Hepatocyte (in vitro differentiated cells): ENCODE data around the gene ZBTB7A. TPM values are rescaled to one million over a fixed set of nuclear protein-coding genes. Genes with fewer than 3 reads are reported as not detected.
A peak's percentile ranks its signal among the peaks of the same experiment; 100 is the strongest.

ENCODE experiments used
- DNase-seq: peaks from one replicate; pipeline ENCODE4 v3.0.0-alpha.2; 2016; ENCODE audit warnings: low spot score
- H2AFZ ChIP-seq: fragments of 200-600 bp; sonication (generic); 2 replicates; pipeline ENCODE4 v1.6.0; 2016; ENCODE audit warnings: antibody characterized with exemption, mild to moderate bottlenecking
- H3K27ac ChIP-seq: fragments of 200-600 bp; sonication (generic); 2 replicates; pipeline ENCODE4 v1.5.1; 2016; ENCODE audit warnings: mild to moderate bottlenecking
- H3K27me3 ChIP-seq: fragments of 200-600 bp; sonication (generic); 2 replicates; pipeline ENCODE4 v1.6.1; 2016
- H3K36me3 ChIP-seq: fragments of 200-600 bp; sonication (generic); replicated peaks from 2 replicates; pipeline ENCODE4 v1.5.1; 2016; ENCODE audit warnings: low read depth; ENCODE audit not compliant: insufficient read depth
- H3K4me1 ChIP-seq: fragments of 200-600 bp; sonication (generic); 2 replicates; pipeline ENCODE4 v1.5.1; 2016; ENCODE audit warnings: mild to moderate bottlenecking, moderate library complexity; ENCODE audit not compliant: insufficient read depth
- H3K4me2 ChIP-seq: fragments of 200-600 bp; sonication (generic); 2 replicates; pipeline ENCODE4 v1.6.0; 2016
- H3K4me3 ChIP-seq: fragments of 200-600 bp; sonication (generic); 2 replicates; pipeline ENCODE4 v1.5.1; 2016; ENCODE audit warnings: mild to moderate bottlenecking
- H3K79me2 ChIP-seq: fragments of 200-600 bp; sonication (generic); 2 replicates; pipeline ENCODE4 v1.6.0; 2017; ENCODE audit warnings: mild to moderate bottlenecking
- H3K9me2 ChIP-seq: fragments of 200-600 bp; sonication (generic); replicated peaks from 2 replicates; pipeline ENCODE4 v1.6.0; 2017; ENCODE audit warnings: mild to moderate bottlenecking; ENCODE audit not compliant: insufficient read depth
- H3K9me3 ChIP-seq: fragments of 200-600 bp; sonication (generic); 2 replicates; pipeline ENCODE4 v1.5.1; 2016; ENCODE audit warnings: low read depth, mild to moderate bottlenecking
- H4K20me1 ChIP-seq: fragments of 200-600 bp; sonication (generic); 2 replicates; pipeline ENCODE4 v1.6.0; 2016; ENCODE audit warnings: mild to moderate bottlenecking; ENCODE audit not compliant: insufficient read depth, poor library complexity, severe bottlenecking
- EZH2 ChIP-seq: fragments of 200-600 bp; sonication (generic); IDR thresholded peaks from 2 replicates; pipeline ENCODE4 v1.6.1; 2016; ENCODE audit warnings: antibody characterized with exemption, mild to moderate bottlenecking, borderline replicate concordance
- EZH2phosphoT487 ChIP-seq: fragments of 200-600 bp; sonication (generic); IDR thresholded peaks from one replicate; pipeline ENCODE4 v1.6.1; 2018; ENCODE audit warnings: antibody characterized with exemption, mild to moderate bottlenecking, low read depth, moderate library complexity; ENCODE audit not compliant: unreplicated experiment, severe bottlenecking
- WGBS: methylation state at CpG from one replicate; pipeline ENCODE4 v1.1.6; 2016; ENCODE audit warnings: low lambda C conversion rate; ENCODE audit errors: missing lambda C conversion rate; 5-methylcytosine and 5-hydroxymethylcytosine counted together
- polyA plus RNA-seq: library from polyadenylated mRNA; unstranded; fragments of >200 nt; fragmentation: Nextera tagmentation; extraction: Ambion mirVana; gene quantifications from 2 replicates; pipeline ENCODE4 v1.2.1, GENCODE V29; 2016
- total RNA-seq: library from RNA; depleted of rRNA; stranded (reverse); fragments of >200 nt; gene quantifications from 2 replicates; pipeline ENCODE4 v1.2.3, GENCODE V29; 2014
- TF ChIP-seq, protein P1 (sequence below): fragments of 200-600 bp; sonication (generic); IDR thresholded peaks from 2 replicates; pipeline ENCODE4 v1.5.1; 2016; ENCODE audit warnings: antibody characterized with exemption, mild to moderate bottlenecking; ENCODE audit not compliant: poor library complexity

The ZBTB7A gene
- total and polyA plus RNA-seq, 2 experiments from 2014 or later: 23.3 to 46.1 TPM

DNA sequence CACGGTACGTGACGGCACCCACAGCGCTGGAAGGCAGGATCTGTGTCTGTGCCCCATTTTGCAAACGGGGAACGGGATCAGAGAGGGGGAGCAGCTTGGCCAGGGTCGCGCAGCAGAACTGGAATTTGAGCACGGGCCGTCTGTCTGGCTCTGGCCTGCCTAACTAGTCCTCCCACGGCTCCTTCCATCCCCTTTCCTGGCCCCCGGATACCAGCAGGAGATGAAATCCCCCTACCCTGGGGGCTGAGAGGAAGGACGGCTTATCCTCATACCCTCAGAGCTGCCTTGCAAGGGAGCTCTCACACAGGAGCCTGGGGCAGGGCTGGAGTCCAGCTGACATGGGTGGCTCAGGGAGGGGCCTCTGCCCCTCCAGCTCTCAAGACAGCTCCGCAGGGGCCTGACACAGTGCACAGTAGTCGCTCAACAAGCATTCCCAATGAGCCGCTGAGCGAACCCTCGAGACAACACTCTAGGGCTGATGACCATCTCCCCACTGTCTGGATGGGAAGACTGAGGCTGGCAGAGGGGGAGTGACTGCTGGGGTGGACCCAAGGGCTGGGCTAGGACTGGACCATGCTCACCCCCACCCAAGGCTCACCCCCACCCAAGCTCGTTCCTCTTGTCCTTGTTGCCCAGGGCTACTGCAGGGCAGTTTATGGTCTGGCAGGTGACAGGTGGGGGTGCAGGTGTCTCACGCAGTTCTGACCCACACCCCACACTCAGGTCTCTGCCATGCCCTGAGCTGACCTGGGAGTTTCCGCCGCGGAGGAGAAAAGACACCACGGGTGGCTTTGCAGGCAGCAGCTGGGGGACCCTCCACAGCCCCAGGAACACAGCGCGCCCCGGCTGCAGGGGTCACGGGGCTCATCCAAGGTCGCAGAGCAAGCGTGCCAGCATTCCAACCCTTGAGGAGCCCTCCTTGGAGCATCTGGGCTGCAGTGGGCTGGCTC lies 4.0 kb downstream of the ZBTB7A start:
- no peaks in the 10 kb centered on the region for H3K27me3 ChIP-seq
- H3K9me2 ChIP-seq: no peaks in the 10 kb centered on the region
- TF ChIP-seq EZH2phosphoT487 (no peak), EZH2 (no peak)
- TF ChIP-seq, protein P1, sequence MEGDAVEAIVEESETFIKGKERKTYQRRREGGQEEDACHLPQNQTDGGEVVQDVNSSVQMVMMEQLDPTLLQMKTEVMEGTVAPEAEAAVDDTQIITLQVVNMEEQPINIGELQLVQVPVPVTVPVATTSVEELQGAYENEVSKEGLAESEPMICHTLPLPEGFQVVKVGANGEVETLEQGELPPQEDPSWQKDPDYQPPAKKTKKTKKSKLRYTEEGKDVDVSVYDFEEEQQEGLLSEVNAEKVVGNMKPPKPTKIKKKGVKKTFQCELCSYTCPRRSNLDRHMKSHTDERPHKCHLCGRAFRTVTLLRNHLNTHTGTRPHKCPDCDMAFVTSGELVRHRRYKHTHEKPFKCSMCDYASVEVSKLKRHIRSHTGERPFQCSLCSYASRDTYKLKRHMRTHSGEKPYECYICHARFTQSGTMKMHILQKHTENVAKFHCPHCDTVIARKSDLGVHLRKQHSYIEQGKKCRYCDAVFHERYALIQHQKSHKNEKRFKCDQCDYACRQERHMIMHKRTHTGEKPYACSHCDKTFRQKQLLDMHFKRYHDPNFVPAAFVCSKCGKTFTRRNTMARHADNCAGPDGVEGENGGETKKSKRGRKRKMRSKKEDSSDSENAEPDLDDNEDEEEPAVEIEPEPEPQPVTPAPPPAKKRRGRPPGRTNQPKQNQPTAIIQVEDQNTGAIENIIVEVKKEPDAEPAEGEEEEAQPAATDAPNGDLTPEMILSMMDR: no peak
- no peak overlapping the region for H2AFZ ChIP-seq
- H3K4me2 ChIP-seq: peak overlapping the region; percentile 98
- no peak for DNase-seq
- peaks cover 59% of the 10 kb centered on the region for H3K4me1 ChIP-seq
- H3K79me2 ChIP-seq: peaks cover 76% of the 10 kb centered on the region
- WGBS: 73% methylated on average over 30 of the region's 30 CpGs
- no peak overlapping the region for H3K4me3 ChIP-seq
- H4K20me1 ChIP-seq: peaks cover 65% of the 10 kb centered on the region
- peak overlapping the region; percentile 98 for H3K27ac ChIP-seq
- H3K36me3 ChIP-seq: no peaks in the 10 kb centered on the region
- no peaks in the 10 kb centered on the region for H3K9me3 ChIP-seq

GRCh38 chr19:4061683-4062418 lies 4.8 kb downstream of the ZBTB7A start:
- no peaks in the 10 kb centered on the region for H3K36me3 ChIP-seq
- no peaks in the 10 kb centered on the region for H3K9me2 ChIP-seq
- TF ChIP-seq EZH2phosphoT487: no peak
- TF ChIP-seq, protein P1: no peak
- TF ChIP-seq EZH2: no peak
- H3K27ac ChIP-seq: peak overlapping the region; percentile 98
- peaks cover 71% of the 10 kb centered on the region for H4K20me1 ChIP-seq
- no peak overlapping the region for H2AFZ ChIP-seq
- H3K79me2 ChIP-seq: peaks cover 84% of the 10 kb centered on the region
- WGBS: 77% methylated on average over 29 of the region's 29 CpGs
- peak; percentile 85 for DNase-seq
- peaks cover 59% of the 10 kb centered on the region for H3K4me1 ChIP-seq
- no peak overlapping the region for H3K4me3 ChIP-seq
- H3K27me3 ChIP-seq: no peaks in the 10 kb centered on the region
- peak overlapping the region; percentile 98 for H3K4me2 ChIP-seq
- H3K9me3 ChIP-seq: no peaks in the 10 kb centered on the region

DNA sequence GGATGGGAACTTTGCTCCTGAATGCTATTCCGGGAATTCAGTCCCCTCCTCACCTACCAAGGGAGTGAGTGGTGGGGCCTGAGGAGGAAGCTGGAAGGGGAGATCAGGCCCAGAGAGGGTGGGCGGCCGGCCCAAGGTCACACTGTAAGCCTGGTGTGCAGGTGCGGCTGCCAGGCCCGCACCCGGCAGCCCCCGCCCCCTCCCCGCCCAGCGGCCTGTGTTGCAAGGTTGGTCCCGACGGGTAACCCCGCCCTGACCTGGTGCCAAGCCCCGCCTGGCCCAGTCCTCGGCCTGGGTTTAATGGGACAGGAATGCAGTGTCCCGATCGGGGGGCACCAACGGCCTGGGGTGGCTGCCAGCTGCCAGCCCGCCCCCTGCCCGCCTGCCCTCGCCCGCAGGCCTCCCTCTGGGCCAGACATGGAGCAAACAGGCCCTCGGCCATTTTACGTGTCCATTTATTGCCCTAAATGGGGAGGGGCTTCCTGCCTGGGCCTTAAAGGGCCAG lies 5.5 kb downstream of the ZBTB7A start:
- Histone ChIP-seq H3K4me3 (no peak overlapping the region), H3K27me3 (no peaks in the 10 kb centered on the region), H4K20me1 (peaks cover 77% of the 10 kb centered on the region), H2AFZ (no peak overlapping the region), H3K27ac (peak overlapping the region; percentile 98), H3K4me2 (peak overlapping the region; percentile 98), H3K79me2 (peaks cover 89% of the 10 kb centered on the region), H3K9me2 (no peaks in the 10 kb centered on the region), H3K36me3 (no peaks in the 10 kb centered on the region), H3K4me1 (peaks cover 59% of the 10 kb centered on the region), H3K9me3 (no peaks in the 10 kb centered on the region)
- 47% methylated on average over 19 of the region's 23 CpGs for WGBS
- no peak for TF ChIP-seq EZH2phosphoT487
- TF ChIP-seq, protein P1: no peak
- no peak for TF ChIP-seq EZH2
- DNase-seq: peak; percentile 85
